A673 (cell line): ENCODE results near the gene INTS1. TPM values are rescaled to one million over a fixed set of nuclear protein-coding genes. Genes with fewer than 3 reads are reported as not detected.

Source experiments
- BruUV-seq: library from RNA; stranded (reverse); fragments of 400-500 nt; replicated peaks from 2 replicates; lab custom pipeline; 2021; lab: Mats Ljungman, UMichigan
- CTCF ChIA-PET: fragments of 300-600 bp; sonication (Branson Sonifier 250); formaldehyde crosslinking; loops from one replicate; lab custom pipeline; 2022; ENCODE audit warnings: antibody characterized with exemption; lab: Charles Lee
- POLR2A ChIA-PET: fragments of 300-600 bp; sonication (Branson Sonifier 250); formaldehyde crosslinking; loops from one replicate; lab custom pipeline; 2022; ENCODE audit warnings: antibody characterized with exemption; ENCODE audit not compliant: low non-redundant PET; lab: Charles Lee
- DNase-seq: peaks from one replicate; pipeline ENCODE4 v3.0.0-alpha.2; 2015; ENCODE audit warnings: low spot score
- H3K27ac ChIP-seq: fragments of 200-600 bp; sonication (generic); 2 replicates; pipeline ENCODE4 v1.5.1; 2016; ENCODE audit warnings: mixed run types, low read depth, mild to moderate bottlenecking, mixed read lengths, antibody characterized with exemption, low read length; ENCODE audit not compliant: poor library complexity, severe bottlenecking
- H3K27me3 ChIP-seq: fragments of 200-600 bp; sonication (generic); replicated peaks from 2 replicates; pipeline ENCODE4 v1.6.1; 2017; ENCODE audit warnings: mixed run types, low read depth, mild to moderate bottlenecking, mixed read lengths, antibody characterized with exemption, low read length; ENCODE audit not compliant: insufficient read depth, poor library complexity
- H3K36me3 ChIP-seq: fragments of 200-600 bp; sonication (generic); 2 replicates; pipeline ENCODE4 v1.6.1; 2016; ENCODE audit warnings: mixed run types, mild to moderate bottlenecking, mixed read lengths, antibody characterized with exemption, low read length; ENCODE audit not compliant: insufficient read depth, poor library complexity, severe bottlenecking
- H3K4me1 ChIP-seq: fragments of 200-600 bp; sonication (generic); 2 replicates; pipeline ENCODE4 v1.6.1; 2017; ENCODE audit warnings: mixed run types, mild to moderate bottlenecking, mixed read lengths, antibody characterized with exemption, low read length; ENCODE audit not compliant: insufficient read depth, poor library complexity, severe bottlenecking
- H3K4me3 ChIP-seq: fragments of 200-600 bp; sonication (generic); 2 replicates; pipeline ENCODE4 v1.5.1; 2016; ENCODE audit warnings: low read depth, mixed run types, mild to moderate bottlenecking, mixed read lengths, low read length; ENCODE audit not compliant: poor library complexity, severe bottlenecking
- H3K9me3 ChIP-seq: fragments of 200-600 bp; sonication (generic); 2 replicates; pipeline ENCODE4 v1.6.1; 2016; ENCODE audit warnings: mixed run types, low read depth, mild to moderate bottlenecking, mixed read lengths, antibody characterized with exemption, low read length; ENCODE audit not compliant: poor library complexity, severe bottlenecking
- CTCF ChIP-seq: fragments of 300-800, 200-600 bp; sonication (generic); conservative IDR thresholded peaks from 2 replicates; pipeline ENCODE4 v1.5.1; 2017; ENCODE audit warnings: low read depth, mild to moderate bottlenecking, antibody characterized with exemption, low read length, moderate library complexity, mixed read lengths
- EZH2 ChIP-seq: fragments of 200-600 bp; sonication (generic); IDR thresholded peaks from 2 replicates; pipeline ENCODE4 v1.6.1; 2017; ENCODE audit warnings: borderline replicate concordance, low read depth, mild to moderate bottlenecking, mixed read lengths, antibody characterized with exemption, low read length; ENCODE audit not compliant: poor library complexity, severe bottlenecking
- intact Hi-C: fragments of 100-400 bp; cut with micrococcal nuclease; formaldehyde crosslinking; loops from one replicate; pipeline ENCODE4 v1.10.0; 2022; ENCODE audit not compliant: unreplicated experiment
- total RNA-seq: library from RNA; stranded (reverse); gene quantifications from 2 replicates; pipeline ENCODE4 v1.2.3, GENCODE V29; 2021

INTS1 gene
- total RNA-seq, 1 experiment from 2014 or later = 129 TPM

DNA sequence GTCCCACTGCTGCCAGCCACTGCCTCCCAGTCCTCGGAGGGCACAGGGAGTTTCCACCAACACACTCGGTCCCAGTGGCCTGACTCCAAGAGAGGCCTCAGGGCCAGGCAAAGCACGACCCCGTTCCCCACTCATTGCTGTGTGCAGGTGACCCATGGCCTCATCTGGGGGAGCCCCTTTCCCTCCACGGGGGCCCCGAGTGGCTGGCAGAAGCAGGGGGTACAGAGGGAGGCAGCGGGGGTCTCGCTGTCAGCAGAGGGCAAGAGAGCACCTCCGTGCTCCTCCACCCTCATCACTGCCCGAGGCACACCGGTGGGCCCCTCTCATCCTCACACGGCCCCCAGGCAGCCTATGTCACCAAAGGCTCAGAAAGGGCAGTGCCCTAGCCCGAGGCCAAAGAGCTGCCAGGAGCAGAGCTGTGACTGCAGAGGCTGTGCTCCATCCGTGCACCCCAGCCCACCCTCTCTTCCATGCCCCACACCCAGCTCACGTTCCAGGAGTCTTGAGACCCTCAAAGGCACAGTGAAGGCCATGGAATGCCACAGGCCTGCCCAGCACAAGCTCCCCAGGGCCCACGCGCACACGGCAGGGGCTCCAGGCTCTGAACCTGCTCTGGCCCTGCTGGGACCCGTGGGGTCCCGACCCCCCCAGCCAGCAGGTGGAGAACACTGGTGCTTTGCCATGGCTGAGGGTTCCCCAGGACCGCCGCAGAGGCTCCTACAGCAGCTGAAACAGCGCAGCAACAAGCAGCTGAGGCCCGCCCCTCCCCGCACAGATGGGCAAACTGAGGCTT is 70.9 kb downstream of the INTS1 start:
- Histone ChIP-seq H3K4me1 (peaks cover 13% of the 10 kb centered on the region), H3K36me3 (no peaks in the 10 kb centered on the region), H3K27me3 (no peaks in the 10 kb centered on the region), H3K9me3 (no peaks in the 10 kb centered on the region), H3K4me3 (no peak overlapping the region), H3K27ac (no peak overlapping the region)
- DNase-seq = no peak
- POLR2A ChIA-PET = no interaction called here
- TF ChIP-seq CTCF (no peak), EZH2 (no peak)
- CTCF ChIA-PET = interaction anchor here (1.2 kb wide), 1 partner anchor 9 kb away, joined by 3 read pairs; no protein-coding TSS in a partner anchor
- intact Hi-C loops = loop anchor here (5.0 kb wide), 2 partner anchors 206 to 441 kb away; no protein-coding TSS in a partner anchor
- no TSS peak for BruUV-seq

- H3K27ac ChIP-seq = no peak overlapping the region
- ChIA-PET CTCF (interaction anchor here (0.6 to 1.2 kb wide), 4 partner anchors 10 to 240 kb away, joined by 3 to 5 read pairs (median 4); no protein-coding TSS in a partner anchor), POLR2A (no interaction called here)
- H3K4me1 ChIP-seq = peaks cover 13% of the 10 kb centered on the region
- DNase-seq = peak; percentile 80
- H3K9me3 ChIP-seq = no peaks in the 10 kb centered on the region
- no peak overlapping the region for H3K4me3 ChIP-seq
- no peaks in the 10 kb centered on the region for H3K36me3 ChIP-seq
- intact Hi-C loops = loop anchor here (1.0 to 5.0 kb wide), 3 partner anchors 205 to 440 kb away; no protein-coding TSS in a partner anchor
- H3K27me3 ChIP-seq = no peaks in the 10 kb centered on the region
- TF ChIP-seq CTCF (peak; percentile 97), EZH2 (no peak)
- BruUV-seq = no TSS peak
Observed at GRCh38 chr7:1432411-1433082, 71.6 kb downstream of the INTS1 start.

DNA sequence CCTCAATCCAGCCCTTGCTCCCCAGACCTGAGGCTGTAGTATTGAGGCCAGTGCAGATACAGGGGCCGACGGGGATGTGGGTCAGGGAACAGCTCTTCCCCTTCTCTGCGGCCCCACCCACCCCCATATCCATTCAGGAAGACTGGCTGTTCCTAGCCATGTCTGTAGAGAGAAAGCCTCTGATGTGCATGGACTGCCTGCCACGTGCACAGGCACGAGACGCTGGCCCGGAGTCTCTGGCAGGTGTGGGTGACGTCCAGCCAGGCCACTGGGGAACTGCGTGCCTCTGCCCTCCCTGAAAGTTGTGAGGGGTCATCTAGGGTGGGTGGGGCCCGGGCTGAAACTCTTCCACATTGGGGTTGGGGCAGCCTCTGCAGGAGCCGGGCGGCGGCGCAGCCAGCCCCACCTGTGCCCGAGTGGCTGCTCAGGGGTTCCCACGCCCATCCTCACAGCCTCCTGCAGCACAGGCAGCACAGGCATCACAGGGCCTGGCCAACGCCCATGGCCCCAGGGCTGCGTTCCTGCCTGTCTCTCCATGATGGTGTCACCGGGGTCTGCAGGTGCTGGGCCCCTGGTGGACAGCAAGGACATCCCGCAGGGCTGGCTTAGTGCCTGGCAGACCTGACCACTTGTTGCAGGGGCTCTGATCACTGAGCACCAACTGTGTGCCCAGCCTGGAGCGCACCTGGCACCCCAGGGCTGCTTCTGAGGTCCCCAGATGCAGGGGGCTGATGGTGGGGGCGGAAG is 72.4 kb downstream of the INTS1 start:
- intact Hi-C loops = loop anchor here (1.0 to 5.0 kb wide), 3 partner anchors 205 to 440 kb away; no protein-coding TSS in a partner anchor

More for the DNA sequence above, 72.4 kb downstream of the INTS1 start:
- BruUV-seq = no TSS peak
- no peaks in the 10 kb centered on the region for H3K36me3 ChIP-seq
- H3K27me3 ChIP-seq = no peaks in the 10 kb centered on the region
- CTCF ChIA-PET = interaction anchor here (0.6 to 1.2 kb wide), 5 partner anchors 10 to 239 kb away, joined by 3 to 5 read pairs (median 3); no protein-coding TSS in a partner anchor
- H3K27ac ChIP-seq = no peak overlapping the region
- DNase-seq = no peak
- no peak overlapping the region for H3K4me3 ChIP-seq
- TF ChIP-seq EZH2 (no peak), CTCF (no peak)
- H3K4me1 ChIP-seq = peaks cover 13% of the 10 kb centered on the region
- no peaks in the 10 kb centered on the region for H3K9me3 ChIP-seq
- POLR2A ChIA-PET = no interaction called here
